NB4 (cell line): ENCODE results near the gene DGCR6L.
"Not testable (repeated sequence)": the region's sequence is repeated elsewhere in the genome, so short reads cannot be mapped to it uniquely, and the experiment has no call there.

Source experiments
- MYC ChIP-seq: IDR thresholded peaks from 2 replicates; pipeline ENCODE4 v1.6.1; 2011; ENCODE audit warnings: low read depth, low read length
- POLR2A ChIP-seq: IDR thresholded peaks from 2 replicates; pipeline ENCODE4 v1.6.1; 2011; ENCODE audit warnings: mild to moderate bottlenecking; ENCODE audit not compliant: insufficient read length; ENCODE audit errors: extremely low read depth
- TF ChIP-seq, protein P1 (sequence below): IDR thresholded peaks from one replicate; pipeline ENCODE4 v1.5.1; 2012; ENCODE audit warnings: low read depth, low read length

DNA sequence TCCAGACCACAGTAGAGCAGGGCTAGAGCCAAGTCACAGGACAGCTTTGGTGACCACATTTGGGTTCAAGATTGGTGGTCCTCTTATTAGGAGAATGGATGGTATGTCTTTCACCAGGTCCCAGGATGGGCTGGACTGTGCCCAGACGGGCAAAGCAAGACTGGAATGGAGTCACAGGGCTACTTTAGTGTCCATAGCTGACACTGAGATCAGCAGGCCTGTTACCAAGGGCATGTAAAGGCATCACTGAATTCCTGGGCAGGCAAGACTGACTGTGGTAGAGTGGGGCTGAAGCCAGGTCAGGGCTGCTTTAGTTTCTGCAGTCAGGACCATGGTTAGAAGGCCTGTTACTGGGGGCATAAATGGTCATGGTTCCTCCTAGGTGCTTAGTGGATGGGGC lies 6.1 kb upstream of the DGCR6L start:
- TF ChIP-seq, protein P1, sequence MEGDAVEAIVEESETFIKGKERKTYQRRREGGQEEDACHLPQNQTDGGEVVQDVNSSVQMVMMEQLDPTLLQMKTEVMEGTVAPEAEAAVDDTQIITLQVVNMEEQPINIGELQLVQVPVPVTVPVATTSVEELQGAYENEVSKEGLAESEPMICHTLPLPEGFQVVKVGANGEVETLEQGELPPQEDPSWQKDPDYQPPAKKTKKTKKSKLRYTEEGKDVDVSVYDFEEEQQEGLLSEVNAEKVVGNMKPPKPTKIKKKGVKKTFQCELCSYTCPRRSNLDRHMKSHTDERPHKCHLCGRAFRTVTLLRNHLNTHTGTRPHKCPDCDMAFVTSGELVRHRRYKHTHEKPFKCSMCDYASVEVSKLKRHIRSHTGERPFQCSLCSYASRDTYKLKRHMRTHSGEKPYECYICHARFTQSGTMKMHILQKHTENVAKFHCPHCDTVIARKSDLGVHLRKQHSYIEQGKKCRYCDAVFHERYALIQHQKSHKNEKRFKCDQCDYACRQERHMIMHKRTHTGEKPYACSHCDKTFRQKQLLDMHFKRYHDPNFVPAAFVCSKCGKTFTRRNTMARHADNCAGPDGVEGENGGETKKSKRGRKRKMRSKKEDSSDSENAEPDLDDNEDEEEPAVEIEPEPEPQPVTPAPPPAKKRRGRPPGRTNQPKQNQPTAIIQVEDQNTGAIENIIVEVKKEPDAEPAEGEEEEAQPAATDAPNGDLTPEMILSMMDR, result not testable (repeated sequence)
- not testable (repeated sequence) for TF ChIP-seq POLR2A, MYC
